NCI-H1417 treated with DMSO at 0.1 percent for 48 hours (cell line): ENCODE data around the gene TUBAL3.

ENCODE experiments used
- DNase-seq: peaks from one replicate; lab custom pipeline; 2025; lab: John Stamatoyannopoulos, UW

TUBAL3 gene

DNA sequence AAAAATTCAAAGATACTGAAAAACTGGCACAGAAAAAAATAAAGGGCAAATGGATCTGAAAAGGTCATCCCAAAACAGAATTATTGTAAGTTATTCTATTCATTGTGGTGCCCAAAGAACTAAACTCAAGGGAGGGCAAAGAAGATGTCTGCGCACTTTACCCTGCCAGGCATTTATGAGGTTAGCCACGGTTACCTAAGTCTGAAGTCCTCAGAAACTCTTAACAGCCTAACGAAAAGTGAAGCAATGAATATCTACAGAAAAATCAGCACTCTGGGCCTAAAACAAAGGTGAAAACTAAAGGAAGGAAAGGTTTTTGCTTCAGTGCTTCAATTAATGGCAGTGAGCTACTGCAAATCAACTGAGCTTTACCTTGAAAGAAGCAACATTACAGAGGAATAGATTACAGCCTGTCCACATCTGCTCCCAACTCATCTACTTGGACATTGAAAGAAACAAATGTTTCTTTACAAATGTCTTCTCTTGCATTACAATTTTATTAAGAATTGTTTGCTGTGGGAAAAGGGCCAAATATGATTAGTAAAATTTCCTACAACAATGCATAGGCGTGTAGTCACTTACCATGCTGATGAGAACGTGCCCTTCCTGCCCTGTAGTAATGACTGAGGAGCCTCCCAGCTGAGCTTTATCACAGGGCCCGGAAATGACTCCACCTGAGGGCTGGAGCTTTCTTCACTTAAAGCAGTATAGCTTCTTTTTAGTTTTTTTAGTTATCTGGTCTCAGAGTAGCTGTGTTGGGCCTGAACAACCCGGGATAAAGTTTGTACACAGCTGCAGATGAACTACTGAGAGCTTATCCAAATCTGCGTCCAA, at the start of gene TUBAL3:
TSS of gene TUBAL3 (minus strand) at position 621 of the 834 bp plus-strand sequence. CDS start at position 585, 36 bp downstream.
- DNase-seq: no peak

DNA sequence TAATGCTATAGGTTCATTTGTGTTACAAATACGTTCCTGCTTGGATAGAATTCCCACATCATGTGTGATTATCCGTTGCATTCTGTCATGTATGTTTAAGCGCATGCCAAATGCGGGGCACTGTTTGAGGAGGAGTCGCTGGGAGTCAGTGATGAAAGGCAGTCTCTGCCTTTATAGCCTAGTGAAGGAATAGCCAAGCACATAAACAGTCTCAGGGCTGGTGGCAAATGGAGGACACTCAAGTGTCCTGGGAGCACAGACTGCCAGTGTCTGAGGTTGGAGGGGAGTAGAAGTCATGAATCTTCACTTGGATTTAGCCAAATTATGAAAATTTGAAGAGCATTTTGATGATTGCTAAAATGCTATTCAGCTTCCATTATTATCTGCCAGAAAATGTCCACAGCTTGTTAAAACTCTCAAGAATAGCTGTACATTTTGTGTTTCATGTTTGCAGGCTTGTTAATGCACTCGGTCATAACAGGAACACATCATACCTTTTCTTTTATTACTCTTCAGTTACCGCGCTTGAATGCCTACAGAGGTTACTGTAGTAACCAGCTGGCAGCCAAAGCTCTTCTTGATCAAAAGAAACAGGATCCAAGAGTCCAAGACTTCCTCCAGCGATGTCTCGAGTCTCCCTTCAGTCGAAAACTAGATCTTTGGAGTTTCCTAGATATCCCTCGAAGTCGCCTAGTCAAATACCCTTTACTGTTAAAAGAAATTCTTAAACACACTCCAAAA, 49.3 kb upstream of the TUBAL3 start:
- no peak for DNase-seq

DNA sequence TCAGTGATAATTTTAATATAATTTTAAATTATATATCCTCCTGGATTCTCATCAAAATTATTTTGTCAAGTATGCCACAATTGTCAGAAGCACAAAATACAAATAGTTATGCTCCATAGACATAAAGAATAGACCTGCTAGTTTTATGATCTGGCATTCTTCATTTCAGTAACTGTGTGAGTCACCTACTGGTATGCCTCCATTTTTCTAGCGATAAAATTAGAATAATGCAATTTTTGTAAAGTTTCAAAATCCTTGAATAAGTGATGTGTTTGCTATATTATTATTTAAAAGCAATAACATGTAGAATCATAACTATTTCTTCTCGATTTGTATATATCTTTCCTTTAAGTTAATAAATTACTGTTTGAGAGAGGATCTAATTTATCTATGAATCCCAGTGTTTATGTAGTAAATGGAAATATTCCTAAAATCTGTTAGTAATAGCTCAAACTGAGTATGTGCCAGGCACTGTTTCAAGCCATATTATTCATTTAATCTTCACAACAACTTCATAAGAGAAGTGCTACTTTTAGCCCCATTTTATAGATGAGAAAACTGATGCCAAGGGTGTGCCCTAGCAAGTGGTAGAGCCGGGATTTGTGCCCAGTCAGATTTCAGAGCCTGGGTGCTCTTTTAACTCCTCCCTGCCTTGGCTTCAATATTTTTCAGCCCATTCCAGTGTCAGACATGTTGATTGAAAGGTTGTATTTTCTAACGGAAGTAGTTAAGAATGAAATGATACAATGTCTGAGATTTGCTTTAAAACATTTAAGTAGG, 46.2 kb upstream of the TUBAL3 start:
- no peak for DNase-seq

DNA sequence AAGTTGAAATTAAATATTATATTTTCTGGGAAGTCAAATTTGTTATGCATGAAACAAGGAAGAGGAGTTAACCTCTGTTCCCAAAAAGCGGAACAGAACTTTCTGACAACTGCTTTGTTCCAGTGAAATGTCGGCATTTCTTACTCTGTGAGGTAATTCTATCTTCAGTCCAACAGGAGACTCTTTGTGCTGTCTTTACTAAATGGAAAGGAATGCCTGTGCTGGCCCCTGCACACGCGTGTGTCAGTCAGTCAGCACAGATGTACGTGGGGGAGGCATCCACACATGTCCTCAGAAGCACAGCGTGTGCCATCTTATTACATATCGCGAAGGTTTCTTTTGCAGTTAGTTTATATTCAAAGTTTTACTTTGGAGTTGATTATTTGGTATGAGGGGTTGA, 45.2 kb upstream of the TUBAL3 start:
- DNase-seq: no peak

DNA sequence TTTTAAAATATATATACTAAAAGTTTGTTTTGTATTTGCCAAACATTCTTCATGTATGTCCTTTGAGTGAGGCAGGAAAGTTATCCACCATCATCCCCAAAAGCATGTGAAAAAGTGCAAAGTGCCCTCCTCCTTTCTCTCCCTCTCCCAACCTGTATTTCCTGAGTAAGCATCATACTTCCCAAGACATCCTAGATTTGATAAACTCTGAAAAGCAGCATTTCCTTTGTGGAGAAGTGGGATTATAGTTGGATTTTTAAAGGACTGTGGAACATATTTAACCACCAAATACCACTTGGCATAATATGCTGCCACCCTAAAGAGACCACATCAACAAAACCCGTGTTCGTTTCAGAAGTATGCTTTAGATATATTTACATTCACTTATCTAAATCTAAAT, 44.6 kb upstream of the TUBAL3 start:
- DNase-seq: no peak

DNA sequence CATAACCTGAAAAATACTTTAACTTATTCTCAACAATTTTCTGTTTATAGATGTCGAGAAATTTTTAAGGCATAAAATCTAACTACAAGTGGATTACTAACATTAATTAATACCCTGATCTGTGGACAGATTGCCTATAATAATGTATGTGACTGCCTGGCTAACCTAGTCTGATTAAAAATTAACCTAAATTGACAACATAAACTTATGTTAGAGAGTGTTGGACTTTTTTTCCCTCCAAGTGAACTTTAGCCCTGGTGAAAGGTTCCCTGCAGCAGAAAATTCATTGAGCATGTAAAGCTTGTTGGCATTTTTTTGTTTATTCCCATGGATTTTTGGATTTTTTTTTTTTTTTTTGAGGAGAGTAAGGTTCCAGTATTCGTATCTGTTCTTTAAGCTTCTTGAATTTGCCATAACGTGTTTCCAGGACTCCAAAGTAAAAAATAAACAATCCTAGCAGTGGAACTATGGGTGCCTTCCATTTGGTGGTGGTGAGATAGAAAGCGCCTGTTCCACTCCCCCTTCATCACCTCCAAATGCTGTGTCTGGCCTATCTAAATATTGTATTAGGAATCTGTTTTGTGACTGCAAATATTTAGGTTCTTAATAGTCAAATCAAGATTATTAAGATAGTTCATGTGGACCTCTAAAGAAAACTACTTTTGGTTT, 43.8 kb upstream of the TUBAL3 start:
- DNase-seq: no peak

DNA sequence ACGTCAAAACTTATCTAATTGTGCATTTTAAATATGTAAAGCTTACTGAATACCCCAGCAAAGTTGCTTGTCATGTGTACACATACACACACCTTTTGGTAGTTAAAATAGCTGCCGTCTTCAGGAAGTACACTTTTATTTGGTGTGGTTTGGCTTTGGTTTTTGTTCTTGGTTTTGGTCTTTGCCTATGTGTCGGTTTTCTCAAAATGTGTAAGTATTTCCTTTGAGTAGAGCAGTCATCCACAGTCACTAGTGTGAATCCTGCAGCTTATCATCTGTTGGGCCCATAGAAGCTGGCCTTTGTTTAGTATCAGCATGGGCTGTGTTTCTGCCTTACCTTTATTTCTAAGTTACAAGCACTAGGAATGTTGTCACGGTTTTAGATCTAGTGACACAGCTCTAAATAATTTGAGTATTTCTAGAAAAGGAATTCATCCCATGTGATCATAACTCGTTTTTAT, 43.0 kb upstream of the TUBAL3 start:
- no peak for DNase-seq

DNA sequence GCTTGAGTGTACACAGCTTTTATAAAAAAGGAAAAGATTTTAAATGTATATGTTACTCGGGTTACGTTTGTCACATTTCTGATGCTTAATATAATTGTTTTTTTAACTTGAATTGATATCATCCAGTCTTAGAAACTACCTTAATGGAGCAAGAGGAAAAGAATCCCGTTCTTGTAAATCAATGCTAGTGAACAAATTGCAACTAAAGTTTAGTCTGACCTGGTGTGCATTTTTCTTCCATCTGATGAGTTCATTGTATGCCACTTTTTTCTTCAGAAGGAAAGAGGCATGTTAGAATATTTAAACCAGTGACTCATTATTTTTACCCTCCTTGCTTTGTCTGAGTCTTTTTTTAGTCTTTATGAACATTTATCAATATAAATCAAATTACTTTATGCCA, 42.4 kb upstream of the TUBAL3 start:
- DNase-seq: no peak

DNA sequence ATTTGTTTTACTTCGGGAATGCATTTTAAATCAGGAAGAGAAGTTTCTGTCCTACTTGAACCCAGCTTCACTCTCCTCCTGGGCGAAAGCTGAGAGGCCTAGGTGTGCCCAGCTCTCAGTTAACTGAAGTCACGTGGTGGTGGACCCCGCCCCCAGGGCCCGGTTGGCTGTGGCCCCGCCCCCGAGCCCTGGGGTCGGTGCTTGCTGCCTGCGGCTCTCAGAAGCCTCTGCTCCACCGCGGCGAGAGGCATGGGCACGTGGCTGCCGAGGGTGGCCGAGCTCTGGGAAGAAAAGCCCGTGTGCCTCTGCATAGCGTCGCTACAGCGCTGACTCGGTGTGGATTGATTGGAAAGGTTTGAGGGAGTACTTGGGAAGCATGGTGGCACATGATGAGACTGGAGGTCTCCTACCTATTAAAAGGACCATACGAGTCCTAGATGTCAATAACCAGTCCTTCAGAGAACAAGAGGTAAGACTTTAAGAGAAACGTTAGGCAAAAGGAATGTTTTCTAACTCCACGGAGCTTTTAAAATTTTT, 41.8 kb upstream of the TUBAL3 start:
- DNase-seq: no peak

DNA sequence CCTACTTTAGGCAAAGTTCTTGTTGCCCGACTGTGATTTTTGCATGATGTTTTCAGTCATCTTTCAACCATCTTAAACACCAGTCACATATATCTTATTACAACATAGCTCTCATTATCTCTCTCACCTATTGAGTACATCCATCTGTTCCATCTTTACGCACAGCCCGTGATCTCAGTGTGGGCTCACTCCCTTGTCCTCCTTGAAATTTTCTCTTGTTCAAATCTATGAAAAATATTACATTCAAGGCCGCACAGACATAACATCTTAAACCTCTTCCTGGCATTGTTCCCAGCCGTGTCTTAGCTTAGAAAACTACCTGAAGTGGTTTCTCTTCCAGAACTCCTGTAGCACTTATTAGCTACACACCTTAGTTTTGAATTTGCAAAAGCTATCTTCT, 40.4 kb upstream of the TUBAL3 start:
- no peak for DNase-seq

DNA sequence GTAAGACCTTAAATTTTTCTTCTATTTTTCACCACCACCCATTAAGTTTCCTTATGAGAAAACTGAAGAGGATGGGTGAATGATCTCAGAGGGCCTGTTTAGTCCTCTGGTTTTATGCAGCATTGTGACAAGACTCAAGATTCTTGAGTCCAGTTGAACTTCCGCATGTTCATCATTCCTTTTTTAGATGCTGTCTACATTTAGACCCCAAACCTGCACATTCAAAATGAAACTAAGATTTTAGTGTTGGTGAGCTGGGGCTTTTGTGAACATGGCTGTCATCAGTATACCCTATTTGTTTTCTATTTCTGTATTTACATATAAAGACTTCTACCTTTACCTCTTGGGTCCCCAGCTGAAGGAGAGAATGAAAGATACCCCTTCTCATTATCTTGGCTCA, 38.8 kb upstream of the TUBAL3 start:
- no peak for DNase-seq

DNA sequence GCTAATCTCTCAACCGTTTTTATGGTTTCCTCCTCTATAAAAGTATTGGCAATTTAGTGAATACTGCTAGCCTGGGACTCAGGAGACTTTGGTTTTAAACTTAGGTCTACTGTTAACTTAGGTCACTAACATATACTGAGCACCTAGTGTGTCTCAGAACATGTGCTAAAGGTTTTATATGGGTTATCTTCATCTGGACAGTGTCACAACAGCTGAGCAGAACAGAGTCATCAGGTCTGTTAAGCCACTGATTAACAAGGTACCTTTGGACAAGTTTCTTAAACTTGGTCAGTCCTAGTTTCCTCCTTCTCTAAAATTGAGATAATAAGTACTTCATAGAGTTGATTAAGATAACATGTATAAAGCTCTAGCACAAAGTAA, 38.4 kb upstream of the TUBAL3 start:
- no peak for DNase-seq

DNA sequence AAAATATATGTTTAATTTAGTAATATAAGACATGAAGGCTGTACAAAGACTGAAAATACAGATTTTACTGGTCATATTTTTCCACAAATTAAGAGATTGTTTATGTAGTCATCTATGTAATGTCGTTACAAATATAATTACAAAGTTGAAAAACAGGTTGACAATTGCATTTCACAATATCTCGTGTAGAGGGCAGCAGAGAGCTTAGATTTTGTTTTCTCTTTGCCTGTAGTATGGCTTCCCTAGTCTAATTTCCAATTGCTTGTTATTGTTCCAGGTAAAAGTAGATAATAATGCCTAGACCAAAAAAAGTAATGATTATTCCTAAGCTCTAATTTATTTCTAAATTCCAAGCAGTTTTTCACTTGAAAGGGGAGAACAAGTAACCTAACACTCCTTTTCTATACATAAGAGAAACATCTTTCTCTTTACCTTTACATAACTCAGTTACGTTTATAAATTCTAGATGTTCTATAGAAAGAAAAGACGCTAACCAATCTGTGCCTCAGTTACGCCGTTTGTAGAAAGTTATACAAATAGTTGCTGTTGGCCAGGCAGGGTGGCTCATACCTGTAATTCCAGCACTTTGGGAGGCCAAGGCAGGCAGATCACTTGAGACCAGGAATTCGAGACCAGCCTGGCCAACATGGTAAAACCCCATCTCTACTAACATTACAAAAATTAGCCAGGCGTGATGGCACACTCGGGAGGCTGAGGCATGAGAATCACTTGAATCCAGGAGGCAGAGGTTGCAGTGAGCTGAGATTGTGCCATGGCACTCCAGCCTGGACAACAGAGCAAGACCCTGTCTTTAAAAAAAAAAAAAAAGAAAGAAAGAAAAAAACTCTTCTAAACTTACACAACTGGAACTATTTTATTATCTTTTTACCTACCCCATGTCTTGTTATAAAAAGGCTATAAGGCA, 37.7 kb upstream of the TUBAL3 start:
- DNase-seq: no peak

DNA sequence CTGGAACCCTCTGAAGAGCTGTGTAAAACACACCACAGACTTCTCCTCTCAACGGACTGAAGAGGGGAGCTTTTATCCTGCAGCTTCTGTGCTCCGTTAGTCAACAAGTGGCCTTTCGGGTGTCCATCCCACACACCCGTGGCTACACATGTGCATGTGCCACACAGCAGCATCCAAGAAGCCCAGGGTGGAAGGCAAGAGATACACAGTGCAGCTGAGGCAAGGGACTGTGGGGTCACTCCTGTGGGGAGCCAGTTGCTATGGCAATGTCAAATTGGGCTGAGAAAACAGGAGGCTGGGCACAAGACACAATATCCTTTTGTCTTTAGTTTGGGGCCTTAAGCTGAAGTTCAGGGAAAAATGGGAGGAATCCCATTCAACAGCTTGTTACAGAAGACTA, 36.5 kb upstream of the TUBAL3 start:
- DNase-seq: no peak

DNA sequence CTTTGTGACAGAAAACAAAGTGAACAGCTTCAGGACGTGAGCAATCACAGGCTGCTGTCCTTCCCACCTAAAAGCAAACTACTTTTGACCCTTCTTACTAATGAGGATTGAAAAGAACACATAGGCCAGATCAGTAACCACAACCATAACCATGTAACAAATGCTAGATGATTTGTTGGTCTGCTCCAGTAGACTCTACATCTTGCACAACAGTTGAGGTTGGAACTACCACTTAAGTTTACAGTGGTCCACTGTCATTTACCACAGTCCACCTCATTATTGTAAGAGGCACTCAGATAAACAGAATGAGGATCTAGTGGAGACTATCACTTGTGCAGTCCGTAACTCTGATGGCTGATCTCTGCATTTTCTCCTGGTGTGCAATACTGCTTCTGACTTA, 35.6 kb upstream of the TUBAL3 start:
- no peak for DNase-seq

DNA sequence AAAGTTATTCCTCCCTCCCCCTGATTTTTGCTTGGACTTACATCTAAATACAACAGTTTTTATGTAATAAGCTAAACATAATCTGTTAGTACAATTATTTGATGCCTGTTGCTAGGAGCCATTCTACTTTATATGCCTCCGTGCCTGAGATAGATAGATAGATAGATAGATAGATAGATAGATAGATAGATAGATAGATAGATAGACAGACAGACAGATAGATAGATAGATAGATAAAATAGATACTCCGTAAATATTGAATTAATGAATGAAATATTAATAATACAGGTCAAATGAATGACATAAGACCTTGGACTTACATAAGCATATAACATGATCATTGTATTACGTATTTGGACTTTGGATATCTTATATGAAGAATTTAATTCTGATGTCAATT, 30.7 kb upstream of the TUBAL3 start:
- DNase-seq: no peak

DNA sequence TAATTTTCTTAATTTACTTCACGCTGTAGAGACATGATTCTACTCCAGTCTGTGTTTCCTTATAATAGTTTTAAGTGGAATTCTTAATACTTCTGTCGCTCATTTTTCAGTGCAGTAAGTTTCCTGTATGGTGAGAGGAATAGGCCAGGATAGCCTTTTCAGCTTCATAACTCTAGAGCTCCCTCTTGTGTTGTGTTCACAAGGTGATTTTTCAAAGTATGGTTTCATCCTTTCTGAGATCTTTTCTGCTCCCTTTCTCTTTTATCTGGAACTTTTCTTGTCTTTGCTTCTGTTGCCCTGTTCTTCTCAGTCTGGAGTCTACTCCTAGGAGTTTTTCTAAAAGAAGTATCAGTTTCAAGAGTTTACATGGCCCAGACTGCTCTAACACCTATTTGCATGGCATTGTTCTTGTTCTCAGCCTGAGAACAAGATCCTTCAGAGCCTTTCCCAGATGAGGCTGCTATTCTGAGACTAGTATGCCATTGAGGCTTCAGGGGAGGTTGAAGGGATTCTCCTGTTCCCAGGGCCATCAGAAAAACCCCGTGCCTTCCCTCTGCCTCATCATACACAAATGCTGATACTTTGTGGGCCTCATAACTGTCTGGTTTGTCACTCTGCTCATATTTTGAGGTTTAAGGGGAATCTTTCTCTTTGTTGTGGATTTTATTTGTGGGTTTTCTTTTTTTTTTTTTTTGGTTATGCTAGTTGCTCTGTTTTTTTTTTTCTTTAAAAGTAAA, 29.6 kb upstream of the TUBAL3 start:
- no peak for DNase-seq

DNA sequence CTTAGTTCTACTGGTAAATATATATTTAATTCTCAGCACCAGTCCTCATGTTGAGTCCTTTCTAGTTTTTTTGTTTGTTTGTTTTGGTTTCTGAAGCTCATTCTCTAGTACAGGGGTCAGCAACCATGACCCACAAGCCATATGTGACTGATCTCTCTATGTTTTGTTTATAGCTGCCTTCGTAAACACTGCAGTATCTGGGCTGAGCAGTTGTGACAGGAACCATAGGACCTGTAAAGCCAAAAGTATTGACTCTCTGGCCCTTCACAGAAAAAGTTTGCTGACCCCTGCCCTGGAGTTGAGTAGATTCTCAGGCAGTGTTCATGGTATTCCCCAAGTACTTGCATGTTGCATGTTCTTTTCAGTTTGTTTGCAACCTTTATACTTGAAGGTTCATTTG, 28.6 kb upstream of the TUBAL3 start:
- DNase-seq: no peak

DNA sequence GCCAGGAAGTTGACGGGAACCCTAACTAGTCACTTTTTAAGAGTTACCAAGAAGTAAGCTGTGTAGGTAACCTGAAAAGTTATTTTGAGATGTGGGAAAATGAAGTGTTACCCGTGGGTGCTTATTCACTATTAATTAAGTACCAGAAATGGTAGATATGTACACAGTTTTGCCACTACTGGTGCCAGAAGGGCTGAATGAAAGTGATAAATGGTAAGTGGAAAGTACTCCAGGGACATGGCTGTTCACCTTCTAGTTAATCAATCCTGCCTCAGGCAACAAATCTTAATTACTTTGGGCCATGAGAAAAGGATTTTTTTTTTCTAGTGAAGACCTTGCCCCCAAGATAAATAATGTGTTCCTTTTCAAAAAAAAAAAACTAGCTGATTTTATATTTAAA, 23.5 kb upstream of the TUBAL3 start:
- no peak for DNase-seq

DNA sequence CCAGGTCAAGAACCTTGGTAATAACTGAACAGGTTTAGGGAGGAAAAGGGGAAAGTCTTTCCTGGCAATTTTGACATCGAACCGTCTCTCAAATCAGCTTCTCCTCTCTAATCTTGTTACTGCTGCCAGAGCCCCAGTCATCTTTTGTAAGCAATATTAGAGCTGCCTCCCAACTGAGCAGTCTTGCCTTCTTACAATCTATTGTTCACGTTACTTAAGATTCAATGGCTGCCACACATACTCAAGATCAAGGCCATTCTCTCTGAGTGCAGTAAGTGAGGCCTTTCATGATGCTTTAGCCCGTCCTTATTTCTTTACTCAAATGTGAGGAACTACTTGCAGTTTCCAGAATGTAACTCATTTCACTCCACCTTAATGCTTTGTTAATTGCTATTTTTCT, 20.1 kb upstream of the TUBAL3 start:
- DNase-seq: no peak
